GM19452 (cell line): ENCODE data around the gene CUL9.
A peak's percentile ranks its signal among the peaks of the same experiment; 100 is the strongest.

Experiments used
- ATAC-seq: cut with Tn5 transposase; IDR thresholded peaks from one replicate; pipeline ENCODE4 v1.9.1; 2021; ENCODE audit not compliant: unreplicated experiment

The CUL9 gene

DNA sequence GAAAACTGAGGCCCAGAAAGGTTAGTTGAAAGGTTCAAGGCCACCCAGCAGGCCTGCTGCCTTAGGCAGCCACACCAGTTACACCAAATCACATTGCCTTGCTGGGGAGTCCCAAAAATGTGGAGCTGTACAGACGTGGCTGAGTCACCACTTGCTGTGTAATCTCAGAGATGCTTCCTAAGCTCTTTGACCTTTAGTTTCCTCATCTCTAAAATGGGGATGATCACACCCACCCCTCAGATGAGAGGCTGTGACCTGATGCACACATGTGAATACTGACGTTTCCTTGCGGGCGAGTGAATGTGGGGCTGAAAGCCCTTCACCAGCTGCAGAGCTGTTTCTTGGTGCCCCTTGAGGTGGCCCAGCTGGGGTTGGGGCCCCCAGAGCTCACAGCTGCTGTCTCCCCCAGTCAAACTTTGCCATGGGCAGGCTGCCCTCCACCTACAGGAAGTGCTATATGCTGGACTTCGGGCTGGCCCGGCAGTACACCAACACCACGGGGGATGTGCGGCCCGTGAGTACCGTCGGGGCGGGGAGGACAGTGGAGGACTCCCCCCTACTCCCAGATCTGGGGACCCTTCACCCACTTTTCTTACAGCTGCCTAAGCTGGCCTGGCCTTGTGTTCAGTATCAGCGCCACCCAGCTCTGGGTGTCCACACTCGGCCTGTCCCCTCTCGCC is 72.3 kb downstream of the CUL9 start:
- ATAC-seq, result no peak

DNA sequence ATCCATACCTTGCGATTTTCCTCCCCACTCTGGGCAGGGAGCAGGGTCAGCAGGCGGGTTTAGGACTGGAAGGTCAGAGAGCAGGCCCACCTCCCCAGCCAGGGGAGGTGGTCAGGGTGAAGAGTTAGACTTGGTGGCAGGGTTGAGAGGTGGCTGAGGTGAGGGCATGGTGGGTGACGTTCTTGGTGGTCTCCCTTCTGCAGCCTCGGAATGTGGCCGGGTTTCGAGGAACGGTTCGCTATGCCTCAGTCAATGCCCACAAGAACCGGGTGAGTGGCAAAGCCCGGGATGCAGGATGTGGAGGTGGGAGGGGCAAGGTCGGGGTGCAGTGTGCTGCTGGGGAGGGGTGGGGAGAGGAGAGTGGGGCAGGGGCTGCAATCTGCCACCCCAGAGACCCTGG is 72.8 kb downstream of the CUL9 start:
- no peak for ATAC-seq

DNA sequence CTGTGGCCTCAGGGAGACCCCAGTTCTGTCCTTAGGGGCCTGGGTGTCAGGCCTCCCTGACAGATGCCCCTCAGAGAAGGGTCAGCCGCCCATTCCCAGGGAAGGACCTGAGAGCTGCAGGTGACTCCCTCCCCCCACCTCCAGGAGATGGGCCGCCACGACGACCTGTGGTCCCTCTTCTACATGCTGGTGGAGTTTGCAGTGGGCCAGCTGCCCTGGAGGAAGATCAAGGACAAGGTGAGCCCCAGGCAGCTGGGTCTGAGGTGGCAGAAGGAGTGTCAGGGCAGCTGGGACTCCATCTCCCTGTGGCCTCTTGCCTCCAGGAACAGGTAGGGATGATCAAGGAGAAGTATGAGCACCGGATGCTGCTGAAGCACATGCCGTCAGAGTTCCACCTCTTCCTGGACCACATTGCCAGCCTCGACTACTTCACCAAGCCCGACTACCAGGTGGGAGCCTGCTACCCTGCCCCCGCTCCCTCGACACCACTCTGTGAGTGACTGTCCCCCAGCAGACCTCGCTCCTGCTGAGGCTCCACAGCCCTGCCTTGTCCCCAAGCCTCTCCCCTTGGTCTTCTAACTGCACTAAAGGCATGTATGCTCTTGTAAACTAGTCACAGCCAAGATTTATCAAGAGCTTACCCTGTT is 73.5 kb downstream of the CUL9 start:
- ATAC-seq, result no peak

- no peak for ATAC-seq
Measured at GRCh38 chr6:43256670-43257366, 74.8 kb downstream of the CUL9 start.

DNA sequence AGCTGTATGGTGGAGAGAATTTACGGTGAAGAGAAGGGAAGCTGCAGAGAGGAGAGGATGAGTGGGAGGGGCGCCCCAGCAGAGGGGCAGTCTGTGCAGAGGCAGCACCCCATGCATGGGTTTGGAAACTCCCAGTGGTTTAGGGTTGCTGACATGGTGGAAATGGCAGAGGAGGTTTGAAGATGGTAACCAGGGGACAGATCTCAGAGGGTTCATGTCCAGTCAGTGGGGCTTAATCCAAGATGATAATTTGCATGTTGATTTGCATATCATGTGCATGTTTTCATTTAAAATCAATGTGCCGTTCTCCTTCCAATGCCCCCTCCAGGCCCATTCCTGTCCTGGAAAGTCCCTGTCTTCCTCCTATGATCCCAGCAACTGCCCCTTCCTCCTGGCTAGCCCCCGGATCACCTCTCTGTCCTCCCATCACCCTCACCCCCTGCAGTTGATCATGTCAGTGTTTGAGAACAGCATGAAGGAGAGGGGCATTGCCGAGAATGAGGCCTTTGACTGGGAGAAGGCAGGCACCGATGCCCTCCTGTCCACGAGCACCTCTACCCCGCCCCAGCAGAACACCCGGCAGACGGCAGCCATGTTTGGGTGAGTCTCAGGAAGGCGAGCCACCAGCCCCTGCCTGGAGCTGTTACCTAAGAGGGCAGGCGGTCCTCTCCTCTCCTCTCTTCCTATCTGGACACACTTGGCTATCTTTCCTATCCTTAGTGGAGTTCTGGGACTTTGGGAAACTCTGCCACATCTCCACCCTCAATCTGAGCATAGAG is 75.6 kb downstream of the CUL9 start:
- no peak for ATAC-seq

- no peak for ATAC-seq
Measured at GRCh38 chr6:43258180-43258579, 76.2 kb downstream of the CUL9 start.

- ATAC-seq, result no peak
Measured at GRCh38 chr6:43258807-43259686, 77.1 kb downstream of the CUL9 start.

DNA sequence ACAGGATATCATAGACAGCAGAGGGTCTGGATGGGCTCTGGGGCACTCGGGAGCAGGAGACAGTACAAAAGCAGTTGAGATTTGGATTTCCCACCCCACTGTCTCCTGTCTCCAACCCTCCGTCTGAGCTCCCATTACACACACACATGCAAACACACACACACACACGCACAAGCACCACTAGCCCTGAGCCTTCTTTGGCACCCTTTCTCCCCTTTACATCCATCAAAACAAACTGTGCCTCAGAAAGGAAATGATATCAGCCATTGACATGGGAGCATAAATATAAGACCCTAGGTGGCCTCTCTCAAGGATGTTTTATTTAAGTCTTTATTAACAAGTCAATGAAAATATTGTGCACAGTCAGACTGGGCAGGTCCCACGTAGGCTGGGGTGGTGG is 78.8 kb downstream of the CUL9 start:
- ATAC-seq, result no peak

DNA sequence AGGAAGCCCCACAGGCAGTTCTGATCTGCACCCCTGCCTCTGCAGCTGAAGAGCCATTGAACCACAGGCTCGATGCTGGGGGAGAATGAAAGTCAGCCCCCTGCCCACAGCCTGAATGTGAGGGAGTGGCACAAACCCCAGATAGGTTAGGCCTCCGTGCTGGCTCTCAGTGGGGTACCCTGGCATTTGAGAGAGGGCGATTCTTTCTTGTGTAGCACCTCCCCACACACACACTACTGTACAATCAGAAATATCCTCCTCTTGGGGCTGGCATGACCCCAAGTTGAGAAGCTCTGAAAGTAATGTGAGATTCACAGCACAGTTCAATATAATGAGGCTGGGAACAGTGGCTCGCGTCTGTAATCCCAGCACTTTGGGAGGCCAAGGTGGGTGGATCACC is 79.2 kb downstream of the CUL9 start:
- no peak for ATAC-seq

- ATAC-seq, result no peak
Measured at GRCh38 chr6:43262000-43262779, 80.2 kb downstream of the CUL9 start.

DNA sequence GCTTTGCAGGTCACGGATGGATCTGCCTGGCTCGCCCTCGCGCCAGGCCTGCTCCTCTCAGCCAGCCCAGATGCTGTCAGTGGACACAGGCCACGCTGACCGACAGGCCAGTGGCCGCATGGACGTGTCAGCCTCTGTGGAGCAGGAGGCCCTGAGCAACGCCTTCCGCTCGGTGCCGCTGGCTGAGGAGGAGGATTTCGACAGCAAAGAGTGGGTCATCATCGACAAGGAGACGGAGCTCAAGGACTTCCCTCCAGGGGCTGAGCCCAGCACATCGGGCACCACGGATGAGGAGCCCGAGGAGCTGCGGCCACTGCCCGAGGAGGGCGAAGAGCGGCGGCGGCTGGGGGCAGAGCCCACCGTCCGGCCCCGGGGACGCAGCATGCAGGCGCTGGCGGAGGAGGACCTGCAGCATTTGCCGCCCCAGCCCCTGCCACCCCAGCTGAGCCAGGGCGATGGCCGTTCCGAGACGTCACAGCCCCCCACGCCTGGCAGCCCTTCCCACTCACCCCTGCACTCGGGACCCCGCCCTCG is 80.9 kb downstream of the CUL9 start:
- ATAC-seq, result no peak

DNA sequence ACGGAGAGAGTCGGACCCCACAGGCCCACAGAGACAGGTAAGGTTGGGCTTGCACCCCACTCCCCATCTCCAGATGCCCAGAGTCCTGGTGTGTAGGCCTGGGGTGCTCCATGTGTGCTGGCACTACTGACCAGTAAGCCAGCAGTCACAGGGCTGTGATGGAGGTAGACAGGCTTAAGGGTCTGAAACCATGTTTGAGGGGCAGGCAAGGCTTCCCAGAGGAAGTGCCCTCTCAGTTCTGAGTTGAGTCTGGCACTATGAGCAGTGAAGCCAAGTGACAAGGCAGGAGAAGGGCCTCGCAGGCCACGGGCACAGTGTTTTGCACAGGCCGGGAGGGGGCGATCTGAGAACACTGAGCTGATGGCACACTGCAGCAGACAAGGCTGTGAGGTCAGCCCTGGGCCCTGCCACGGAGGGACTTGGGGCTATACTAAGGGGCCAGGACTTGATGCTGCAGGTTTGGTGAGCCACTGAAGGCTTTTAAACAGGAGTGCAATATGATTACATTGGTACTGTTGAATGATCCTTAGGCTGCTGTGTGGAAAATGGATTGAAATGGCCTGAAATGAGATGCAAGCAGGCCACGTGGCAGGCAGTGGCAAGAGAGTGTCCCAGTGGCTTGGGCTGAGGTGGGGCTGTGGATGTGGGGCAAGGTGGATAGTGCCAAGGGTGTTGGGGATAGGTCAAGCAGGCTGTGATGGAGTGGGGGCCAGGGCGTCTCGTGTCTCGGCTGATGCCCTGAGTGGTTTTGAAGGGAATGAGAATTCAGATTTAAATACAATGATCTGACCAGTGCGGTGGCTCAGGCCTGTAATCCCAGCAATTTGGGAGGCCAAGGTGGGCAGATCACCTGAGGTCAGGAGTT is 81.5 kb downstream of the CUL9 start:
- peak; percentile 78 for ATAC-seq

DNA sequence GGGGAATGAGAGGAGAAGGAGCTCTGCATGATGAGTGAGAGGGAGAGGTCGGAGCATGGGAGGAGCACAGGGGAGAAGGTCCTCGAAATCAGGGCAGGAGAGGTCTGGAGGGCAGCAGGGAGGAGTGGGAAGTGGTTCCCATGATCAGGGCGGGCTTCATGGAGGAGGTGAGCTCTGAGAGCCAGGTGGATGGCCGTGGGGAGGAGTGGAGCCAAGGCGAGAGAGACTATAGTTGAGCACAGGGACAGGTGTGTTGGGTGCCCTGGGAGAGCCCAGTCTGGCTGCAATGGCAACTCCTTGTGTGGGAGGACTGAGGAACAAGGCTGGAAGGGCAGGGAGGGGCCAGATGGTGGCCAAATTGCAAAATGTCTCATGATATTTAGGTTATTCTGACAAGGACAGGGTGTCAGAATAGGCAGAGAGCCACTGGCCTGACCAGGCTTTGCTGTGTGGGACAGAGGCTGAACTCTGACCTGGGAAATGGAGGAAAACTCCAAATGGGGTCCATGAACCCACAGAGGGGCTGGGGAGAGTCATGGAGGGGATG is 82.7 kb downstream of the CUL9 start:
- ATAC-seq, result no peak

GRCh38 chr6:43265564-43265963 is 83.6 kb downstream of the CUL9 start:
- ATAC-seq, result no peak

- no peak for ATAC-seq
Measured at GRCh38 chr6:43267619-43268354, 85.8 kb downstream of the CUL9 start.

DNA sequence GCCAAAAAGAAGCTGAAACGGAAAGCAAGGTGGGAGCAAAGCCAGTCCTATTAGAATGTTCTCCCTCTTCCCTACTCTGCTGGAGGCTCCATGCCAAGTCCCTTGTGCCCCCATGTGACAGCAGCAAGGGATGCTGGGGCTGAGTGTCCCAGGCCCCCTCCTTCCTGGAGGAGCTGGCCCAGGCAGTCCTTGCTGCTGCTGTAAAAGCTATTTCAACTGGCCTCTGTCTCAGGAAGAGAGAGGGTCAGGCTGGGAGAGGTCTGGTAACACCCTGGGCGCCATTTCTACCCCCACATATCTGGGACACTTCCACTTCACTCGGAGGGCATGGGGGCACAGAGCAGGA is 86.3 kb downstream of the CUL9 start:
- ATAC-seq, result no peak

DNA sequence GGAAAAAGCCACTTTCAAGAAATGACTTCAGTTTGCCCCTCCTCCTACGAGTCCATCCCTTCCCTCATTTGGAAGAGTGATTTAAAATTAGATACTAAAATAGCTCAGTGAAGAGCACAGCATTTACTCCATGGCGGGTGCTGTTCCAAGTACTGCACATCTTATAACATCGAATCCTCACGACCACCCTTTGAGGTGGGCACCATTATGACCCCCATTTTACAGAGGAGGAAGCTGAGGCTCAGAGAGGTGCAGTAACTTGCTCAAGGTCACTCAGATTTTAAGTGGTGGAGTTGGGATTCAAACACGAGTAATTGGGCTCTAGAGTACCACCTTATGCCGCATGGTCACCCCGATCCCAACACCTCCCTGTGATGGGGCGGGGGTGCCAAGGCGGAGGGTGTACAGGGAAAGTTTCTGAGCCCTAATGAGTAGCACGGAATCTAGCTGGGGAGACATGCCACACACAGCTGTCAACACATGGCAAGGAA is 86.8 kb downstream of the CUL9 start:
- ATAC-seq, result no peak
